ENCODE results near the gene DDX20. TPM values are rescaled to one million over a fixed set of nuclear protein-coding genes. Genes with fewer than 3 reads are reported as not detected.
"Not testable (repeated sequence)": the region's sequence is repeated elsewhere in the genome, so short reads cannot be mapped to it uniquely, and the experiment has no call there.

DDX20 gene
- total RNA-seq, 3 donors from 2014 or later = 7.7 to 12.4 (median 8.6) TPM

- no peak overlapping the region for H3K4me3 ChIP-seq
- DNase-seq = no peak
- no peak for TF ChIP-seq CTCF (IDR thresholded peaks at IDR 0.05)
- H3K36me3 ChIP-seq (ENCODE audit: low read depth) = no peaks in the 10 kb centered on the region
- no peaks in the 10 kb centered on the region for H3K9me3 ChIP-seq
- ATAC-seq = no peak
- intact Hi-C loops (cut with DNase I, micrococcal nuclease) = no loop called here
- H3K4me1 ChIP-seq (ENCODE audit: low read depth) = no peaks in the 10 kb centered on the region
Observed at GRCh38 chr1:111791776-111792175, 36.1 kb downstream of the DDX20 start.

- no peak for TF ChIP-seq CTCF (IDR thresholded peaks at IDR 0.05)
- H3K36me3 ChIP-seq (ENCODE audit: low read depth) = no peaks in the 10 kb centered on the region
- intact Hi-C loops (cut with DNase I, micrococcal nuclease) = no loop called here
- H3K9me3 ChIP-seq = no peaks in the 10 kb centered on the region
- H3K4me3 ChIP-seq = no peak overlapping the region
- ATAC-seq (no peak), DNase-seq (no peak)
- H3K4me1 ChIP-seq (ENCODE audit: low read depth) = no peaks in the 10 kb centered on the region
Observed at GRCh38 chr1:111792249-111792648, 36.5 kb downstream of the DDX20 start.

- Histone ChIP-seq H3K9me3 (no peaks in the 10 kb centered on the region), H3K4me1 (ENCODE audit: low read depth) (no peaks in the 10 kb centered on the region), H3K4me3 (no peak overlapping the region), H3K36me3 (ENCODE audit: low read depth) (no peaks in the 10 kb centered on the region)
- DNase-seq = no peak
- TF ChIP-seq CTCF (IDR thresholded peaks at IDR 0.05) = no peak
- no peak for ATAC-seq
- intact Hi-C loops (cut with DNase I, micrococcal nuclease) = no loop called here
Observed at GRCh38 chr1:111793923-111794322, 38.2 kb downstream of the DDX20 start.

GRCh38 chr1:111795401-111795800 is 39.7 kb downstream of the DDX20 start:
- H3K9me3 ChIP-seq = no peaks in the 10 kb centered on the region
- no peak for TF ChIP-seq CTCF (IDR thresholded peaks at IDR 0.05)
- intact Hi-C loops (cut with DNase I, micrococcal nuclease) = no loop called here
- H3K4me1 ChIP-seq (ENCODE audit: low read depth) = no peaks in the 10 kb centered on the region
- no peak for DNase-seq
- H3K4me3 ChIP-seq = no peak overlapping the region
- ATAC-seq = no peak
- no peaks in the 10 kb centered on the region for H3K36me3 ChIP-seq (ENCODE audit: low read depth)

GRCh38 chr1:111798580-111798979 is 42.9 kb downstream of the DDX20 start:
- no peak for TF ChIP-seq CTCF (IDR thresholded peaks at IDR 0.05)
- intact Hi-C loops (cut with DNase I, micrococcal nuclease) = no loop called here
- no peak for ATAC-seq

GRCh38 chr1:111799722-111800121 is 44.0 kb downstream of the DDX20 start:
- H3K36me3 ChIP-seq (ENCODE audit: low read depth); intact Hi-C loops (cut with DNase I, micrococcal nuclease); ATAC-seq; H3K9me3 ChIP-seq; H3K4me1 ChIP-seq (ENCODE audit: low read depth); H3K4me3 ChIP-seq; DNase-seq: not testable (repeated sequence)

More at GRCh38 chr1:111798580-111798979, 42.9 kb downstream of the DDX20 start:
- Histone ChIP-seq H3K4me1 (ENCODE audit: low read depth) (no peaks in the 10 kb centered on the region), H3K4me3 (no peak overlapping the region), H3K9me3 (no peaks in the 10 kb centered on the region), H3K36me3 (ENCODE audit: low read depth) (no peaks in the 10 kb centered on the region)
- no peak for DNase-seq
